Activated CD8-positive, alpha-beta memory T cell treated with anti-CD3 and anti-CD28 coated beads for 48 hours (primary cell): ENCODE measurements around the gene RARA.
"Not testable (repeated sequence)": the region's sequence is repeated elsewhere in the genome, so short reads cannot be mapped to it uniquely, and the experiment has no call there.

Source experiments
- DNase-seq, 3 experiments: peaks; one replicate each; pipeline ENCODE4 v3.0.0-alpha.2; 2020; ENCODE audit warnings: low read depth in 2 of 3, low spot score in 2 of 3

RARA gene

GRCh38 chr17:40372644-40373043 is 63.7 kb downstream of the RARA start:
- DNase-seq = not testable (repeated sequence)

GRCh38 chr17:40373324-40373723 is 64.3 kb downstream of the RARA start:
- no peak for DNase-seq

- DNase-seq = no peak
Observed at GRCh38 chr17:40373999-40374398, 65.0 kb downstream of the RARA start.

- DNase-seq = no peak
Observed at GRCh38 chr17:40374821-40375498, 66.0 kb downstream of the RARA start.

GRCh38 chr17:40375786-40376185 is 66.8 kb downstream of the RARA start:
- DNase-seq = not testable (repeated sequence)

- not testable (repeated sequence) for DNase-seq
Observed at GRCh38 chr17:40376541-40376940, 67.6 kb downstream of the RARA start.

- DNase-seq = no peak
Observed at GRCh38 chr17:40377832-40378231, 68.9 kb downstream of the RARA start.

- DNase-seq = no peak
Observed at GRCh38 chr17:40378966-40379365, 70.0 kb downstream of the RARA start.

GRCh38 chr17:40382251-40382650 is 73.3 kb downstream of the RARA start:
- DNase-seq = no peak

GRCh38 chr17:40386555-40386954 is 77.6 kb downstream of the RARA start:
- not testable (repeated sequence) for DNase-seq

- DNase-seq = no peak
Observed at GRCh38 chr17:40399185-40399584, 90.2 kb downstream of the RARA start.

GRCh38 chr17:40402668-40403067 is 93.7 kb downstream of the RARA start:
- DNase-seq = no peak

- no peak for DNase-seq
Observed at GRCh38 chr17:40404003-40404402, 95.0 kb downstream of the RARA start.
